Fibroblast of lung (primary cell): ENCODE results near the gene EHMT1. TPM values are rescaled to one million over a fixed set of nuclear protein-coding genes. Genes with fewer than 3 reads are reported as not detected.

ENCODE experiments used
- DNase-seq, 2 donors: peaks; one replicate each; pipeline versions ENCODE4 v3.0.0 to v3.0.0-alpha.2; 2010; ENCODE audit warnings: low read depth in 2 of 2
- H2AFZ ChIP-seq: 2 replicates; pipeline ENCODE4 v1.5.1; 2012; ENCODE audit warnings: low read length, control low read depth, inconsistent platforms
- H3K27ac ChIP-seq: 2 replicates; pipeline ENCODE4 v1.5.1; 2011; ENCODE audit warnings: low read length, control low read depth; ENCODE audit not compliant: insufficient read depth
- H3K27me3 ChIP-seq: 2 replicates; pipeline ENCODE4 v1.5.1; 2011; ENCODE audit warnings: mild to moderate bottlenecking, low read length; ENCODE audit not compliant: control insufficient read depth, insufficient read depth
- H3K36me3 ChIP-seq: 2 replicates; pipeline ENCODE4 v1.5.1; 2011; ENCODE audit warnings: low read length; ENCODE audit not compliant: control insufficient read depth, insufficient read depth
- H3K4me1 ChIP-seq: 2 replicates; pipeline ENCODE4 v1.5.1; 2011; ENCODE audit warnings: low read length; ENCODE audit not compliant: control insufficient read depth, insufficient read depth; ENCODE audit errors: extremely low read depth
- H3K4me2 ChIP-seq: 2 replicates; pipeline ENCODE4 v1.5.1; 2011; ENCODE audit warnings: low read length, control low read depth; ENCODE audit not compliant: insufficient read depth; ENCODE audit errors: extremely low read depth
- H3K4me3 ChIP-seq, 4 experiments: fragments of 200-600 bp in 1 of 4; sonication (generic) in 1 of 4; replicated peaks in 1 of 4; 2 replicates each; pipeline ENCODE4 v1.5.1; 2011 to 2016; ENCODE audit warnings: low read length in 4 of 4, low read depth in 3 of 4, mild to moderate bottlenecking in 3 of 4, control low read depth in 2 of 4, inconsistent platforms in 1 of 4, mixed read lengths in 1 of 4; ENCODE audit not compliant: insufficient read depth in 1 of 4; ENCODE audit errors: control extremely low read depth in 1 of 4
- H3K79me2 ChIP-seq: 2 replicates; pipeline ENCODE4 v1.5.1; 2012; ENCODE audit warnings: mild to moderate bottlenecking, low read length, inconsistent platforms; ENCODE audit not compliant: control insufficient read depth, insufficient read depth
- H3K9ac ChIP-seq: 2 replicates; pipeline ENCODE4 v1.5.1; 2011; ENCODE audit warnings: mild to moderate bottlenecking, low read length, control low read depth; ENCODE audit not compliant: insufficient read depth
- H3K9me3 ChIP-seq: 2 replicates; pipeline ENCODE4 v1.5.1; 2012; ENCODE audit warnings: low read depth, low read length; ENCODE audit not compliant: control insufficient read depth, insufficient read depth
- H4K20me1 ChIP-seq: 2 replicates; pipeline ENCODE4 v1.5.1; 2011; ENCODE audit warnings: low read length; ENCODE audit not compliant: control insufficient read depth, insufficient read depth; ENCODE audit errors: extremely low read depth
- CTCF ChIP-seq, 2 donors: IDR thresholded peaks in 1 of 2; conservative IDR thresholded peaks in 1 of 2; 1 replicate in 1 of 2; 2 replicates in 1 of 2; pipeline ENCODE4 v1.5.1; 2011 to 2012; ENCODE audit warnings: low read length in 2 of 2, control low read depth in 1 of 2, inconsistent platforms in 1 of 2, low read depth in 1 of 2, mild to moderate bottlenecking in 1 of 2
- EZH2 ChIP-seq: IDR thresholded peaks from 2 replicates; pipeline ENCODE4 v1.5.1; 2012; ENCODE audit warnings: low read length, control low read depth, mild to moderate bottlenecking; ENCODE audit errors: missing control alignments
- polyA plus RNA-seq, 2 donors: library from polyadenylated mRNA; depleted of rRNA in 1 of 2; stranded (reverse) in 1 of 2; unstranded in 1 of 2; fragments of >200 nt; gene quantifications; 2 replicates each; pipeline ENCODE4 v1.2.1, GENCODE V29; 2011 to 2012; ENCODE audit warnings: missing spikeins in 1 of 2
- total RNA-seq: library from RNA; depleted of rRNA; stranded (reverse); fragments of >200 nt; gene quantifications from 2 replicates; pipeline ENCODE4 v1.2.1, GENCODE V29; 2014

The EHMT1 gene
- total and polyA plus RNA-seq, 2 donors (not counting 1 experiment from before 2014, with no cell fraction given): 22.4 to 48.6 TPM

- H3K79me2 ChIP-seq: no peaks in the 10 kb centered on the region
- TF ChIP-seq CTCF (conservative IDR thresholded peaks at IDR 0.05 in 1 of 2, IDR thresholded peaks at IDR 0.05 in 1 of 2; ENCODE audit: low read depth in 1 of 2, low read length in 2 of 2) (no peak), EZH2 (no peak)
- no peak for DNase-seq
- H3K4me1 ChIP-seq: no peaks in the 10 kb centered on the region
- peaks cover 14% of the 10 kb centered on the region for H3K36me3 ChIP-seq
- H2AFZ ChIP-seq: no peak overlapping the region
- no peak overlapping the region for H3K4me2 ChIP-seq
- H3K9ac ChIP-seq: no peak overlapping the region
- no peaks in the 10 kb centered on the region for H4K20me1 ChIP-seq
- H3K27ac ChIP-seq: no peak overlapping the region
- H3K27me3 ChIP-seq: no peaks in the 10 kb centered on the region
- H3K4me3 ChIP-seq: no peak overlapping the region
- H3K9me3 ChIP-seq: no peaks in the 10 kb centered on the region
Observed at GRCh38 chr9:137750007-137750406, 131.2 kb downstream of the EHMT1 start.

- no peak overlapping the region for H3K27ac ChIP-seq
Observed at GRCh38 chr9:137750566-137750965, 131.8 kb downstream of the EHMT1 start.

GRCh38 chr9:137751616-137752015 is 132.8 kb downstream of the EHMT1 start:
- Histone ChIP-seq H3K4me2 (no peak overlapping the region), H3K9me3 (no peaks in the 10 kb centered on the region), H3K27me3 (no peaks in the 10 kb centered on the region), H3K9ac (no peak overlapping the region), H3K4me1 (no peaks in the 10 kb centered on the region), H2AFZ (no peak overlapping the region), H3K36me3 (peaks cover 13% of the 10 kb centered on the region), H3K79me2 (no peaks in the 10 kb centered on the region), H4K20me1 (no peaks in the 10 kb centered on the region), H3K27ac (no peak overlapping the region), H3K4me3 (no peak overlapping the region)
- no peak for DNase-seq
- no peak for TF ChIP-seq EZH2
- no peak for TF ChIP-seq CTCF (conservative IDR thresholded peaks at IDR 0.05 in 1 of 2, IDR thresholded peaks at IDR 0.05 in 1 of 2; ENCODE audit: low read depth in 1 of 2, low read length in 2 of 2)

More at GRCh38 chr9:137750566-137750965, 131.8 kb downstream of the EHMT1 start:
- no peaks in the 10 kb centered on the region for H3K79me2 ChIP-seq
- H3K27me3 ChIP-seq: no peaks in the 10 kb centered on the region
- DNase-seq: no peak
- H3K4me2 ChIP-seq: no peak overlapping the region
- no peak overlapping the region for H3K9ac ChIP-seq
- TF ChIP-seq CTCF (conservative IDR thresholded peaks at IDR 0.05 in 1 of 2, IDR thresholded peaks at IDR 0.05 in 1 of 2; ENCODE audit: low read depth in 1 of 2, low read length in 2 of 2): no peak
- TF ChIP-seq EZH2: no peak
- H3K4me1 ChIP-seq: no peaks in the 10 kb centered on the region
- H4K20me1 ChIP-seq: no peaks in the 10 kb centered on the region
- no peaks in the 10 kb centered on the region for H3K9me3 ChIP-seq
- H3K36me3 ChIP-seq: peaks cover 13% of the 10 kb centered on the region
- no peak overlapping the region for H3K4me3 ChIP-seq
- H2AFZ ChIP-seq: no peak overlapping the region
